SK-N-MC (cell line): ENCODE data around the gene SH3BGR.

Source experiments
- EZH2 ChIP-seq: fragments of 200-600 bp; sonication (generic); IDR thresholded peaks from one replicate; pipeline ENCODE4 v1.6.1; 2017; ENCODE audit warnings: antibody characterized with exemption
- POLR2AphosphoS5 ChIP-seq: IDR thresholded peaks from 2 replicates; pipeline ENCODE4 v1.6.1; 2012; ENCODE audit warnings: mild to moderate bottlenecking, low read depth, low read length, borderline replicate concordance

DNA sequence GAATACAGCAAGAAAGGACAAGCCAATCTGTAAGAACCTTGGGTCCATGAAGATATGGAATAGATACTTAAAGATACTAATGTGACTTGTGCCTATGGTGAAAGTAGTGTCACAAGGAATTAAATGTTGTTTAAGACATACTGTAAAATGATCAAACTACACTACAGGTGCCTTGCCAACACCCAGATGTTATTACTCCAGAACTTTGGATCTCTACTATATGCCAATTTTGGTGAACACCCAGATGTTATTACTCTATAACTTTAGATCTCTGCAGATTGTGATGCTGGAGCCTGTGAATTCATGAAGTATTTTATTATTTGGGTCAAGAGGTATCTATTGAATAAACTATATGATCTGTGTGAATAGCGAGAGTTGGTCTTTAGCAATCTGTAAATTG lies 101.1 kb downstream of the SH3BGR start:
- no peak for TF ChIP-seq POLR2AphosphoS5
- TF ChIP-seq EZH2: no peak
